Measurements from ENCODE around the gene TMIGD3. TPM values are rescaled to one million over a fixed set of nuclear protein-coding genes. Genes with fewer than 3 reads are reported as not detected.

TMIGD3 gene
- total and polyA plus RNA-seq, 2 of the 4 experiments (the other 2 are of a cell fraction), result under 0.01 to 0.12 TPM

DNA sequence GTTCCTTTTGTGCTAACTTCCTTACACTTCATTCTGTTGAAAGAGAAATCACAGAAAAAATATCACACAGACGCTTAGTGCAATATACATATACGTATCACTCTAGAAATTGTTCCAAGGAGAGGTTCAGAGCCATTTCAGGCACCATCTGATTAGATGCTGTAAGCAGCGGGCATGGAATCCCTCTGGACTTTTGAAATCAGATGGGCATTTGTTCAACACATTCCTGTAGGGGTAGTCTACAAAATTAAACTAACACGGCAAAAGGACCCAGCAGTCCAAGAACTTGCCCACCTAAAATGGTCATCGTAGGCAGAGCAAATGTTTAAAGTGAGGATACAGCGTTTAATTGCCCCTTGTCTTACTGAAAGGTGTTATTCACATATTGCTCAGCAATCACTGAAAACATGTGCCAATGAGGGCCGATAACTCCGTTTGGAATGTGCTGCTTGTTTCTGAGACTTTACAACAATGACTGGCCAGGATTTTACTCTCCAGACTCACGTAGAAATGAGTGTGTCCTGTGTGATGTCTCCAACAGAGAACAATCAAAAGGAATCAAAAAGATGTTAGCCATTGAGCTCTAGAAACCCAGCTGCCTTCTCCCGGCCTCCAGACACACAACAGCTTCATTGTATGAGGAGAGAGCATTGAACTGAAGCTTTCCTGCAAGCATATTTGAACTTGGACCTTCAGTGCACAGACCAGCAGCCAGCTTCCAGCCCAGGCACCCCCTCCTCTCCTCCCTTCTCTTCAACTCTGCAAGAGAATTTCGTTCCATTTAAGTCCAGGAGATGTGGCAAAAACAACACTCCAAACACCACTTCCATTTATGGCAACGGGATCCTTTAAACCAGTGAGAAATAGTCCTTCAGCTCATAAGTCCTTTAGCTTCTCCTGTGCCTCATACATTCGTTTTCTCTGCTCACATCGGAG is 32.1 kb upstream of the TMIGD3 start:
- intact Hi-C loops (cut with micrococcal nuclease) (no loop called here), in situ Hi-C loops (cut with MboI; ENCODE audit: low sequenced_read_pairs) (no loop called here), dilution Hi-C loops (cut with HindIII; ENCODE audit: low sequenced_read_pairs, unreplicated experiment) (no loop called here)
- Histone ChIP-seq H2AFZ (replicated peaks; ENCODE audit: low read length, poor library complexity) (peak overlapping the region; percentile 55), H3K4me2 (ENCODE audit: low read depth, low read length) (0 out of 2 replicates have a peak overlapping the region, but pooled peaks have one; percentile 3), H2BK5ac (ENCODE audit: low read depth, low read length, poor library complexity, severe bottlenecking) (no peak overlapping the region), H3K9me3 (ENCODE audit: control insufficient read depth, insufficient read depth, low read length) (no peaks in the 10 kb centered on the region), H3K14ac (replicated peaks; ENCODE audit: low read depth, low read length) (peak overlapping the region; percentile 54), H3K56ac (ENCODE audit: extremely low read depth, insufficient read depth, low read length) (no peak overlapping the region), H3K36me3 (ENCODE audit: control insufficient read depth, insufficient read depth, low read length) (no peaks in the 10 kb centered on the region), H4K8ac (ENCODE audit: low read depth in 2 of 2, low read length in 2 of 2) (peak overlapping the region in 1 of 2 experiments; percentile 37; a peak in 2 of 4 replicates), H3K9ac (ENCODE audit: low read depth, low read length) (no peak overlapping the region), H2BK15ac (ENCODE audit: low read depth, low read length) (peak overlapping the region; percentile 18; the same call in 1 of the 3 replicates), H4K20me1 (ENCODE audit: insufficient read depth, low read length) (no peaks in the 10 kb centered on the region), H2AK9ac (replicated peaks; ENCODE audit: low read depth, low read length, poor library complexity) (no peak overlapping the region), H3K4ac (ENCODE audit: low read depth, low read length) (peak overlapping the region; percentile 48), H3K4me3 (ENCODE audit: insufficient read depth, low read depth, low read length) (no peak overlapping the region), H3K27ac (ENCODE audit: insufficient read depth, low read length) (no peak overlapping the region), H4K5ac (ENCODE audit: low read depth, low read length) (no peak overlapping the region), H2BK120ac (ENCODE audit: low read depth, low read length) (peak overlapping the region; percentile 65), H3K23ac (ENCODE audit: low read depth, low read length) (peak overlapping the region; percentile 73), H3K4me1 (ENCODE audit: control insufficient read depth, insufficient read depth, low read length) (peaks cover 4% of the 10 kb centered on the region; the same call in 1 of the 2 replicates), H3K79me1 (ENCODE audit: low read depth in 1 of 2, low read length in 2 of 2) (no peaks in the 10 kb centered on the region), H3K18ac (ENCODE audit: low read depth, low read length) (no peak overlapping the region), H2BK20ac (ENCODE audit: low read depth, low read length) (peak overlapping the region; percentile 53; the same call in 1 of the 2 replicates), H3K27me3 (ENCODE audit: control insufficient read depth, insufficient read depth, low read length) (no peaks in the 10 kb centered on the region), H4K91ac (ENCODE audit: insufficient read depth, low read depth, low read length) (no peak overlapping the region), H2AK5ac (ENCODE audit: low read depth, low read length) (no peak overlapping the region), H3K9me1 (ENCODE audit: insufficient read depth, low read length) (no peaks in the 10 kb centered on the region; the same call in 1 of the 2 replicates)
- DNase-seq (no peak), ATAC-seq (ENCODE audit: low read depth) (peak; percentile 55)
- ChIA-PET POLR2A (ENCODE audit: unreplicated experiment) (no interaction called here), CTCF (interaction anchor here (1.3 kb wide), 1 partner anchor 35 kb away, joined by 4 read pairs; no protein-coding TSS in a partner anchor)
- WGBS, 2 experiments (ENCODE audit: extremely low coverage in 2 of 2, insufficient read length in 1 of 2), result 33% methylated on average over 1 of the region's 14 CpGs; no CpG with 5 or more reads in 1 of the 2 experiments
- BruUV-seq (replicated peaks), result no TSS peak
- TF ChIP-seq CTCF (conservative IDR thresholded peaks at IDR 0.05; ENCODE audit: low read depth, low read length) (no peak), BHLHE40 (IDR thresholded peaks at IDR 0.05; ENCODE audit: low read depth, low read length) (no peak), CHD1 (IDR thresholded peaks at IDR 0.05; ENCODE audit: low read depth, low read length) (no peak), SMC3 (IDR thresholded peaks at IDR 0.05; ENCODE audit: low read depth, low read length) (no peak), FOS (IDR thresholded peaks at IDR 0.05; ENCODE audit: low read depth, low read length) (no peak), MAZ (IDR thresholded peaks at IDR 0.05; ENCODE audit: borderline replicate concordance, low read depth, low read length) (no peak), MXI1 (IDR thresholded peaks at IDR 0.05; ENCODE audit: borderline replicate concordance, low read depth, low read length) (no peak), RCOR1 (IDR thresholded peaks at IDR 0.05; ENCODE audit: insufficient replicate concordance, low read length) (no peak), CEBPB (IDR thresholded peaks at IDR 0.05; ENCODE audit: low read depth, low read length) (no peak), MAFK (IDR thresholded peaks at IDR 0.05; ENCODE audit: low read depth, low read length) (no peak), NFE2L2 (IDR thresholded peaks at IDR 0.05; ENCODE audit: low read depth, low read length) (no peak)
- TF ChIP-seq, protein P1, sequence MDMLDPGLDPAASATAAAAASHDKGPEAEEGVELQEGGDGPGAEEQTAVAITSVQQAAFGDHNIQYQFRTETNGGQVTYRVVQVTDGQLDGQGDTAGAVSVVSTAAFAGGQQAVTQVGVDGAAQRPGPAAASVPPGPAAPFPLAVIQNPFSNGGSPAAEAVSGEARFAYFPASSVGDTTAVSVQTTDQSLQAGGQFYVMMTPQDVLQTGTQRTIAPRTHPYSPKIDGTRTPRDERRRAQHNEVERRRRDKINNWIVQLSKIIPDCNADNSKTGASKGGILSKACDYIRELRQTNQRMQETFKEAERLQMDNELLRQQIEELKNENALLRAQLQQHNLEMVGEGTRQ (IDR thresholded peaks at IDR 0.05; ENCODE audit: low read depth, low read length), result no peak
- TF ChIP-seq, protein P2, sequence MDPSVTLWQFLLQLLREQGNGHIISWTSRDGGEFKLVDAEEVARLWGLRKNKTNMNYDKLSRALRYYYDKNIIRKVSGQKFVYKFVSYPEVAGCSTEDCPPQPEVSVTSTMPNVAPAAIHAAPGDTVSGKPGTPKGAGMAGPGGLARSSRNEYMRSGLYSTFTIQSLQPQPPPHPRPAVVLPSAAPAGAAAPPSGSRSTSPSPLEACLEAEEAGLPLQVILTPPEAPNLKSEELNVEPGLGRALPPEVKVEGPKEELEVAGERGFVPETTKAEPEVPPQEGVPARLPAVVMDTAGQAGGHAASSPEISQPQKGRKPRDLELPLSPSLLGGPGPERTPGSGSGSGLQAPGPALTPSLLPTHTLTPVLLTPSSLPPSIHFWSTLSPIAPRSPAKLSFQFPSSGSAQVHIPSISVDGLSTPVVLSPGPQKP (IDR thresholded peaks at IDR 0.05; ENCODE audit: borderline replicate concordance, low read depth, low read length), result no peak
